Measurements from ENCODE around the gene METTL18. TPM values are rescaled to one million over a fixed set of nuclear protein-coding genes. Genes with fewer than 3 reads are reported as not detected.

The METTL18 gene
- total RNA-seq (5.6 TPM), polyA plus RNA-seq (10 to 100 TPM; 18.6 to 45.4 (median 32.9) TPM)

GRCh38 chr1:169794530-169795416 lies at the start of gene METTL18:
METTL18 (minus strand) TSS chr1:169794907; CDS start chr1:169793695, 1,212 bp downstream.
- ATAC-seq (ENCODE audit: low read depth in 2 of 2) (peak; percentile 99 to 100), DNase-seq (peak; percentile 82 to 99 (median 94))
- H3K27ac ChIP-seq (ENCODE audit: insufficient read depth, low read length, poor library complexity, severe bottlenecking): peak within 1 kb of the TSS; percentile 90
- H3K36me3 ChIP-seq (ENCODE audit: control insufficient read depth, insufficient read depth, low read length): peaks cover 7% of the 10 kb centered on the region
- no peaks in the 10 kb centered on the region for H3K9me3 ChIP-seq (ENCODE audit: control insufficient read depth in 2 of 2, low read length in 2 of 2)
- no peaks in the 10 kb centered on the region for H3K9me3 Mint-ChIP-seq
- no peaks in the 10 kb centered on the region for H3K27me3 Mint-ChIP-seq
- peaks cover 30% of the 10 kb centered on the region for H3K4me1 ChIP-seq (ENCODE audit: control insufficient read depth, insufficient read depth, low read length, poor library complexity, severe bottlenecking)
- peaks cover 14% of the 10 kb centered on the region for H3K36me3 Mint-ChIP-seq
- H3K27ac Mint-ChIP-seq: peak within 1 kb of the TSS; percentile 98 to 99 (median 98)
- no peaks in the 10 kb centered on the region for H3K27me3 ChIP-seq (ENCODE audit: control insufficient read depth, insufficient read depth, low read length)
- peak within 1 kb of the TSS; percentile 96 to 100 (median 100) for H3K4me3 Mint-ChIP-seq
- peaks cover 24 to 66% (median 40%) of the 10 kb centered on the region in 4 donors for H3K4me1 Mint-ChIP-seq
- peak within 1 kb of the TSS; percentile 98 for H3K4me3 ChIP-seq (ENCODE audit: low read depth, low read length)

GRCh38 chr1:169838942-169839341 lies 44.2 kb upstream of the METTL18 start:
- no peak overlapping the region for H3K27ac ChIP-seq (ENCODE audit: insufficient read depth, low read length, poor library complexity, severe bottlenecking)
- peaks cover 41% of the 10 kb centered on the region for H3K36me3 Mint-ChIP-seq
- DNase-seq (no peak), ATAC-seq (ENCODE audit: low read depth in 2 of 2) (no peak)
- H3K4me3 Mint-ChIP-seq: no peak overlapping the region
- H3K27me3 ChIP-seq (ENCODE audit: control insufficient read depth, insufficient read depth, low read length): no peaks in the 10 kb centered on the region
- no peaks in the 10 kb centered on the region for H3K27me3 Mint-ChIP-seq
- no peak overlapping the region for H3K4me3 ChIP-seq (ENCODE audit: low read depth, low read length)
- peaks cover 0 to 5% of the 10 kb centered on the region in 2 experiments for H3K9me3 ChIP-seq (ENCODE audit: control insufficient read depth in 2 of 2, low read length in 2 of 2)
- no peaks in the 10 kb centered on the region for H3K4me1 ChIP-seq (ENCODE audit: control insufficient read depth, insufficient read depth, low read length, poor library complexity, severe bottlenecking)
- H3K27ac Mint-ChIP-seq: peak overlapping the region in 1 of 3 donors; percentile 49
- H3K4me1 Mint-ChIP-seq: peaks cover 2 to 10% (median 6%) of the 10 kb centered on the region in 4 donors
- H3K36me3 ChIP-seq (ENCODE audit: control insufficient read depth, insufficient read depth, low read length): peaks cover 23% of the 10 kb centered on the region
- H3K9me3 Mint-ChIP-seq: peaks cover 1 to 26% (median 7%) of the 10 kb centered on the region in 7 donors

GRCh38 chr1:169836198-169836597 lies 41.5 kb upstream of the METTL18 start:
- H3K27me3 ChIP-seq (ENCODE audit: control insufficient read depth, insufficient read depth, low read length): no peaks in the 10 kb centered on the region
- Mint-ChIP-seq H3K36me3 (peaks cover 41% of the 10 kb centered on the region), H3K9me3 (peaks cover 0 to 22% (median 6%) of the 10 kb centered on the region in 7 donors), H3K4me1 (peaks cover 2 to 7% (median 5%) of the 10 kb centered on the region in 4 donors), H3K27me3 (no peaks in the 10 kb centered on the region), H3K27ac (peak overlapping the region in 1 of 3 donors; percentile 42), H3K4me3 (no peak overlapping the region)
- H3K9me3 ChIP-seq (ENCODE audit: control insufficient read depth in 2 of 2, low read length in 2 of 2): peaks cover 0 to 5% of the 10 kb centered on the region in 2 experiments
- peaks cover 22% of the 10 kb centered on the region for H3K36me3 ChIP-seq (ENCODE audit: control insufficient read depth, insufficient read depth, low read length)
- DNase-seq (no peak), ATAC-seq (ENCODE audit: low read depth in 2 of 2) (no peak)
- no peak overlapping the region for H3K4me3 ChIP-seq (ENCODE audit: low read depth, low read length)
- no peaks in the 10 kb centered on the region for H3K4me1 ChIP-seq (ENCODE audit: control insufficient read depth, insufficient read depth, low read length, poor library complexity, severe bottlenecking)
- no peak overlapping the region for H3K27ac ChIP-seq (ENCODE audit: insufficient read depth, low read length, poor library complexity, severe bottlenecking)

GRCh38 chr1:169835647-169836046 lies 40.9 kb upstream of the METTL18 start:
- Mint-ChIP-seq H3K4me3 (no peak overlapping the region), H3K27ac (no peak overlapping the region)
- H3K9me3 ChIP-seq (ENCODE audit: control insufficient read depth in 2 of 2, low read length in 2 of 2): peaks cover 0 to 5% of the 10 kb centered on the region in 2 experiments

GRCh38 chr1:169834869-169835268 lies 40.2 kb upstream of the METTL18 start:
- no peak overlapping the region for H3K4me3 ChIP-seq (ENCODE audit: low read depth, low read length)
- H3K27me3 ChIP-seq (ENCODE audit: control insufficient read depth, insufficient read depth, low read length): no peaks in the 10 kb centered on the region
- H3K9me3 Mint-ChIP-seq: peaks cover 0 to 12% (median 4%) of the 10 kb centered on the region in 7 donors
- ATAC-seq (ENCODE audit: low read depth in 2 of 2): no peak
- H3K9me3 ChIP-seq (ENCODE audit: control insufficient read depth in 2 of 2, low read length in 2 of 2): peaks cover 0 to 4% of the 10 kb centered on the region in 2 experiments
- no peak overlapping the region for H3K4me3 Mint-ChIP-seq
- H3K36me3 Mint-ChIP-seq: peaks cover 38% of the 10 kb centered on the region
- no peak for DNase-seq
- H3K4me1 Mint-ChIP-seq: peaks cover 4 to 7% (median 6%) of the 10 kb centered on the region in 4 donors
- no peak overlapping the region for H3K27ac Mint-ChIP-seq
- no peaks in the 10 kb centered on the region for H3K4me1 ChIP-seq (ENCODE audit: control insufficient read depth, insufficient read depth, low read length, poor library complexity, severe bottlenecking)
- H3K36me3 ChIP-seq (ENCODE audit: control insufficient read depth, insufficient read depth, low read length): peaks cover 21% of the 10 kb centered on the region
- no peaks in the 10 kb centered on the region for H3K27me3 Mint-ChIP-seq
- H3K27ac ChIP-seq (ENCODE audit: insufficient read depth, low read length, poor library complexity, severe bottlenecking): no peak overlapping the region

More at GRCh38 chr1:169835647-169836046, 40.9 kb upstream of the METTL18 start:
- DNase-seq (no peak), ATAC-seq (ENCODE audit: low read depth in 2 of 2) (no peak)
- peaks cover 40% of the 10 kb centered on the region for H3K36me3 Mint-ChIP-seq
- peaks cover 19% of the 10 kb centered on the region for H3K36me3 ChIP-seq (ENCODE audit: control insufficient read depth, insufficient read depth, low read length)
- H3K4me3 ChIP-seq (ENCODE audit: low read depth, low read length): no peak overlapping the region
- peaks cover 4 to 7% (median 5%) of the 10 kb centered on the region in 4 donors for H3K4me1 Mint-ChIP-seq
- H3K27me3 Mint-ChIP-seq: no peaks in the 10 kb centered on the region
- H3K27ac ChIP-seq (ENCODE audit: insufficient read depth, low read length, poor library complexity, severe bottlenecking): no peak overlapping the region
- no peaks in the 10 kb centered on the region for H3K27me3 ChIP-seq (ENCODE audit: control insufficient read depth, insufficient read depth, low read length)
- H3K9me3 Mint-ChIP-seq: peaks cover 0 to 17% (median 4%) of the 10 kb centered on the region in 7 donors
- no peaks in the 10 kb centered on the region for H3K4me1 ChIP-seq (ENCODE audit: control insufficient read depth, insufficient read depth, low read length, poor library complexity, severe bottlenecking)

GRCh38 chr1:169833179-169833901 lies 38.6 kb upstream of the METTL18 start:
- Histone ChIP-seq H3K27ac (ENCODE audit: insufficient read depth, low read length, poor library complexity, severe bottlenecking) (no peak overlapping the region), H3K4me3 (ENCODE audit: low read depth, low read length) (no peak overlapping the region), H3K36me3 (ENCODE audit: control insufficient read depth, insufficient read depth, low read length) (peaks cover 11% of the 10 kb centered on the region), H3K4me1 (ENCODE audit: control insufficient read depth, insufficient read depth, low read length, poor library complexity, severe bottlenecking) (no peaks in the 10 kb centered on the region), H3K27me3 (ENCODE audit: control insufficient read depth, insufficient read depth, low read length) (no peaks in the 10 kb centered on the region), H3K9me3 (ENCODE audit: control insufficient read depth in 2 of 2, low read length in 2 of 2) (no peaks in the 10 kb centered on the region)
- H3K27me3 Mint-ChIP-seq: no peaks in the 10 kb centered on the region
- H3K4me3 Mint-ChIP-seq: no peak overlapping the region
- DNase-seq (no peak), ATAC-seq (ENCODE audit: low read depth in 2 of 2) (no peak)
- peaks cover 4 to 12% (median 6%) of the 10 kb centered on the region in 4 donors for H3K4me1 Mint-ChIP-seq
- H3K36me3 Mint-ChIP-seq: peaks cover 25% of the 10 kb centered on the region
- peaks cover 0 to 2% (median 0%) of the 10 kb centered on the region in 7 donors for H3K9me3 Mint-ChIP-seq
- peak overlapping the region in 1 of 3 donors; percentile 33 for H3K27ac Mint-ChIP-seq

GRCh38 chr1:169829671-169830070 lies 35.0 kb upstream of the METTL18 start:
- Mint-ChIP-seq H3K36me3 (peaks cover 23% of the 10 kb centered on the region), H3K9me3 (no peaks in the 10 kb centered on the region), H3K4me1 (peaks cover 0 to 7% (median 4%) of the 10 kb centered on the region in 4 donors), H3K27ac (no peak overlapping the region), H3K4me3 (no peak overlapping the region), H3K27me3 (no peaks in the 10 kb centered on the region)
- Histone ChIP-seq H3K9me3 (ENCODE audit: control insufficient read depth in 2 of 2, low read length in 2 of 2) (no peaks in the 10 kb centered on the region), H3K4me1 (ENCODE audit: control insufficient read depth, insufficient read depth, low read length, poor library complexity, severe bottlenecking) (no peaks in the 10 kb centered on the region), H3K27ac (ENCODE audit: insufficient read depth, low read length, poor library complexity, severe bottlenecking) (no peak overlapping the region), H3K27me3 (ENCODE audit: control insufficient read depth, insufficient read depth, low read length) (no peaks in the 10 kb centered on the region), H3K4me3 (ENCODE audit: low read depth, low read length) (no peak overlapping the region), H3K36me3 (ENCODE audit: control insufficient read depth, insufficient read depth, low read length) (peaks cover 20% of the 10 kb centered on the region)
- ATAC-seq (ENCODE audit: low read depth in 2 of 2) (no peak), DNase-seq (no peak)
